ENCODE results near the gene KSR2. TPM values are rescaled to one million over a fixed set of nuclear protein-coding genes. Genes with fewer than 3 reads are reported as not detected.
A peak's percentile ranks its signal among the peaks of the same experiment; 100 is the strongest.
"Not testable (repeated sequence)": the region's sequence is repeated elsewhere in the genome, so short reads cannot be mapped to it uniquely, and the experiment has no call there.

Gene KSR2
- total RNA-seq (2014; rRNA removed; shearing (Covaris generic); ENCODE audit: low replicate concordance) = 0.14 and 0.29 TPM in 2 replicates

- DNase-seq (ENCODE audit: low read depth) = peak; percentile 86
- in situ Hi-C loops (cut with HindIII; ENCODE audit: low pct_unique_long_range_greater_than_20kb, low sequenced_read_pairs) = no loop called here
Measured at GRCh38 chr12:117968826-117969659, at the start of gene KSR2. KSR2 (minus strand) TSS chr12:117968990; CDS start chr12:117968255, 735 bp downstream.

DNA sequence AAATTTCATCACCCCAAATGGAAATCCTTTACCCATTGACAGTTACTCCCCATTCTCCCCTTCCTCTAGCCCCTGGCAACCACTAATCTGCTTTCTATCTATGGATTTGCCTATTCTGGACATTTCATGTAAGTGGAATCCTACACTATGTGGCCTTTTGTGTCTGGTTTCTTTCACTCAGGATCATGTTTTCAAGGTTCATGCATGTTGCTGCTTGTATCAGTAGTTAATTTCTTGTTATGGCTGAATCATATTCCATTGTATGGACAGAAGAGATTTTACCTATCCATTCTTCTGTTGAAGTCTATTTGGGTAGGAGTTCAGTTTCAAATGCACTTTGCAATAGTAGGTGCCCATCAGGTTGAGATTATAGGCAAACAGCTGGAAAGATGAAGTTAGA is 49.1 kb upstream of the KSR2 start:
- no peak for DNase-seq (ENCODE audit: low read depth)
- in situ Hi-C loops (cut with HindIII; ENCODE audit: low pct_unique_long_range_greater_than_20kb, low sequenced_read_pairs) = no loop called here

GRCh38 chr12:118016424-118017264 is 47.9 kb upstream of the KSR2 start, which contains the start of gene RFC5:
RFC5 (plus strand) TSS chr12:118016703; CDS start chr12:118016828, 125 bp downstream.
- in situ Hi-C loops (cut with HindIII; ENCODE audit: low pct_unique_long_range_greater_than_20kb, low sequenced_read_pairs) = no loop called here
- DNase-seq (ENCODE audit: low read depth) = peak; percentile 94

DNA sequence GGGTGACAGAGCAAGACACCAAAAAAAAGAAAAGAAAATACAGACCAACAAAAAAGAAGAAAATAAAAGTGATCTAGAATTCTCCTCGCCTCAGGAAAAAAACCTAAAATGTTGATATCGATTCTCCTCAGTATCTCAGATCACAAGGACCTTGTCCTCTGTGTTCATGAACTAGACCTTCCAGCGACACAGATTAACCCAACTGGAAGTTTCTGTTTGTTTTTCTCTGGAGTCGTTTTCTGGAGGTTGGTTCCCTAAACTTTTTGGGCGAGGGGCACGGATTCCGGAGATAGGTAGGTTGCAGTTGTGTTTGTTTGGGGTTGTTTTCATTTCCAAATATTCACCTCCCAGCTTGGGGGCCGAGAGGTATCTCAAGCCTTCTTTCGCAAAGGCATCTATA is 47.2 kb upstream of the KSR2 start:
- no peak for DNase-seq (ENCODE audit: low read depth)
- in situ Hi-C loops (cut with HindIII; ENCODE audit: low pct_unique_long_range_greater_than_20kb, low sequenced_read_pairs) = no loop called here

DNA sequence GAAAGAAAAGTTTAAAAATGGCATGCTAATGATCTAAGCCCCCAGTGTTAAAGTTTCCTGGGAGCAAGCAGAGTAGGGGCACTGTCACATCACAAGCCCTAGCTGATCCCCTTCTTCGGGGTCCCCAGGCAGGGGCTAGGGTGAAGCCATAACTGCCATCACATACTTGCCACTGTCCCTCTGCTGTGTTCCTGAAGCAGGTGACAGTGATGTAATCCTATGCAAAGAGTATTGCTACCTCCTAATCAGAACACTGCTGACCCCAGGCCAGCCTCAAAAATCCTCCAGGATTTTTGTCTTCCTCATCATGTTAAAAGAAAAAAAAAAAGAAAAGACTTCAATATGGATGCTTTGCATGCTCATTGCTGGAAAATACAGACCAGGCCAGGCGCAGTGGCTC is 46.5 kb upstream of the KSR2 start:
- in situ Hi-C loops (cut with HindIII; ENCODE audit: low pct_unique_long_range_greater_than_20kb, low sequenced_read_pairs) = no loop called here
- no peak for DNase-seq (ENCODE audit: low read depth)

DNA sequence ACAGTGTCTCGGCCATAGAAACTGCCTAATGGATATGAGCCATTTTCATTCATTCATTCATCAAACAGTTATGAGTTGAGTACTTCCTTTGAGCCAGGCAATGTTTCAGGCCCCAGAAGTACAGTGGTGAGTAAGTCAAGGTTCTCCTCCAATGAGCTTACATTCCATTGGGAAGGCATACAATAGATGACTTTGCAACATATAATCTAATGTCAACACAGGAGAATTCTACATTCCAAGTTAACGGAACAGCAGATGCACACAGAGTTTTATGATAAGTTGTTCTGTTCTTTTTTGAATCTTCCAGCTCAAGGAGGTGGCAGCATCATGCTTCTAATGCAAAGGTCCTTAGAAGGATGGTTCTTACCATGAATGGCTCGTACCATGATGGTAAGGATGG is 44.5 kb upstream of the KSR2 start:
- no peak for DNase-seq (ENCODE audit: low read depth)
- in situ Hi-C loops (cut with HindIII; ENCODE audit: low pct_unique_long_range_greater_than_20kb, low sequenced_read_pairs) = no loop called here

DNA sequence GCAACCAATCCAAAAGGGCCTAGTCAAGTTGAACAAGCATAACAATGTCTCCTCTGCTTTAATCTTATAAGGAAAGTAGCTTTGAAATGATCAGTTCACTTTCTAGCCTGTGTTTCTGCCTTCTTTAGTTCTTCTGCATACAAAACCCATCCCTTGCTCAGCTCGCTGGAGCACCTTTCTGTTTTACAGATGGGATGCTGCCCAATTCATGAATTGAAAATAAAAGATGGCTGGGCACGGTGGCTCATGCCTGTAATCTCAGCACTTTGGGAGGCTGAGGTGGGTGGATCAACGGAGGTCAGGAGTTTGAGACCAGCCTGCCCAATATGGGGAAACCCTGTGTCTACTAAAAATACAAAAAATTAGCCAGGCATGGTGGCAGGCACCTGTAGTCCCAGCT is 43.2 kb upstream of the KSR2 start:
- in situ Hi-C loops (cut with HindIII; ENCODE audit: low pct_unique_long_range_greater_than_20kb, low sequenced_read_pairs) = no loop called here

GRCh38 chr12:118011377-118011776 is 42.6 kb upstream of the KSR2 start:
- in situ Hi-C loops (cut with HindIII; ENCODE audit: low pct_unique_long_range_greater_than_20kb, low sequenced_read_pairs) = no loop called here
- DNase-seq (ENCODE audit: low read depth) = no peak

More for the DNA sequence above, 43.2 kb upstream of the KSR2 start:
- DNase-seq (ENCODE audit: low read depth) = no peak

DNA sequence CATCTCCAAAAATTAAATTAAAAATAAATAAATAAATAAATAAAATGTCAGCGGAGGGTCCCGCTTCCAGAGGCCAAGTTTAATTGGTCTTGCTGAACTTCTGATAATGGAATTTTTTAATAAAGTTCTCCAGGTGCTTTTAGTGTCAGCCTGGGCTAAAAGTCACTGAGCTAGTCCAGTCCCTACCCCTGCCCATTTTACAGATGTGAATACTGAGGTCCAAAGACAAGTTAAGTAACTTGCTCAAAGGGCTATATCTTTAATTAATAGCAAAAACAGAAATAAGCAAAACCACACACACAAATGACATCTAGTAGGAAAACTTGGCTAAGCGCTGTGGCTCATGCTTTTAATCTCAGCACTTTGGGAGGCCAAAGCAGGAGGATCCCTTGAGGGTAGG is 42.1 kb upstream of the KSR2 start:
- in situ Hi-C loops (cut with HindIII; ENCODE audit: low pct_unique_long_range_greater_than_20kb, low sequenced_read_pairs) = no loop called here
- no peak for DNase-seq (ENCODE audit: low read depth)

DNA sequence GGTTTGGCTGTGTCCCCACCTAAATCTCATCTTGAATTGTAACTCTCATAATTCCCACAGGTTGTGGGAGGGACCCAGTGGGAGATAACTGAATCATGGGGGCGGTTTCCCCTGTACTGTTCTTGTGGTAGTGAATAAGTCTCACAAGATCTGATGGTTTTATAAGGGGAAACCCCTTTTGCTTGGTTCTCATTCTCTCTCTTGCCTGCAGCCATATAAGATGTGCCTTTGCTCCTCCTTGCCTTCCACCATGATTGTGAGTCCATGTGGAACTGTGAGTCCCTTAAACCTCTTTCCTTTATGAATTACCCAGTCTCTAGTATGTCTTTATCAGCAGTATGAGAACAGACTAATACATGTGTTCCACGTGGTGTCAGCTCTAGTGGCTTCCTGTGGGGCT is 31.0 kb upstream of the KSR2 start:
- in situ Hi-C loops (cut with HindIII; ENCODE audit: low pct_unique_long_range_greater_than_20kb, low sequenced_read_pairs); DNase-seq (ENCODE audit: low read depth): not testable (repeated sequence)

DNA sequence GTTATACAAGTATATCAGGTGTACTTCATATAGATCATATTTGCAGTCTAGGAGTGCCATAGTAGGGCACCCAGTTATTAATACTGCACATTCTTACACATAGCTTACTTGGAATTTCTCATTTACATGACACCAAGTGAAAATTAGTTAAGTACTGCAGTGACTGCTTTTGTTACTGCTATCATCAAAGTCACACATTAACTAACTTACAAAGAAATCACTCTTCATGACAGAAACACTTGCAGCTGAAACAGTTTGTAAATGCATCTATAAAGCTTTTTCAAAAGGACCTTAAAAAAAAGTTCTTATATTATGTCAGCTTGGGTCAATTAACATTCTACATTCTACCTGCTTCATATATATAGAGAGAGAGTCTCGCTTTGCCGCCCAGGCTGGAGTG is 29.9 kb upstream of the KSR2 start:
- in situ Hi-C loops (cut with HindIII; ENCODE audit: low pct_unique_long_range_greater_than_20kb, low sequenced_read_pairs) = no loop called here
- no peak for DNase-seq (ENCODE audit: low read depth)

DNA sequence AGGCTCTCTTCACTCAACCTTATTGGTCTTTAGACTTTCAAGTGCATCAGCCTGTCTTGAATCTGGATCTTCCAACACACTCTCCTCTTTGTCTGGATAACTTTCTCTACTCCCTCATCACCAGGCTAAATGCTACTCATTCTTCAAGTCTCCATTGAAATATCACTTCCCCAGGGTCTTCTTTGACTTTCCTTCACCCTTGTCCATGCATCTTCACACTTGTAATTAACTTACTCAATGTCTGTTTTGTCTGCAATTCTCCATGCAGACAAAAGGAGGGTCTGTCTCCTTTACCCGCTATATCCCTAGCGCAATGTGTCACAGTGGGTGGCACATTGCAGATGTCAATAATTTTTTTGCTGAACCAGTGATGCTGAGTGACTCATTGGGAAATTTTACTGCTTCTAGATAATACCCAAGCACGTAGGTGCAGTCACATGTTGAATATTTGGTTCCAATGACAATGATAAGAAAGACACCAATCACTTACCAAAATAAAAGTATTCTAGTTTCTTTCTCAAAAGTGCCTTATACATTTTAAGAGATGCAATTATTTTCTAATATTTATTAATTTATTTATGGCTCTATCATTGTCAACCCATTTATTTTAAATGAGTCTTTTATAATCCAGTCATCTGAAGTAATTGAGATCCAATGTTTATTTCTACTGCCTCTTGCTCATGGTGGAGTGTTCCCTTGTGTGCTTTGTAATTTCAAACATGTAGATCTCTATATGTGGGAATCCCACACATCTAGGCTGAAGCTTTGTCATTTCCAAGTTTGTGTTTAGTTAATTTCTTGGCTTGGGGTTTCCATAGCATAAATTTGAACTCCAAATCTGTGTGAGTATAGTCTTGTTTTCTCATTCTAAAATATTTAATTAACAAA is 26.0 kb upstream of the KSR2 start:
- no peak for DNase-seq (ENCODE audit: low read depth)
- in situ Hi-C loops (cut with HindIII; ENCODE audit: low pct_unique_long_range_greater_than_20kb, low sequenced_read_pairs) = no loop called here

GRCh38 chr12:117986705-117987469 is 18.1 kb upstream of the KSR2 start:
- in situ Hi-C loops (cut with HindIII; ENCODE audit: low pct_unique_long_range_greater_than_20kb, low sequenced_read_pairs) = no loop called here
- peak; percentile 94 for DNase-seq (ENCODE audit: low read depth)

GRCh38 chr12:117985182-117985581 is 16.4 kb upstream of the KSR2 start:
- in situ Hi-C loops (cut with HindIII; ENCODE audit: low pct_unique_long_range_greater_than_20kb, low sequenced_read_pairs) = no loop called here

GRCh38 chr12:117981267-117981666 is 12.5 kb upstream of the KSR2 start:
- no peak for DNase-seq (ENCODE audit: low read depth)
- in situ Hi-C loops (cut with HindIII; ENCODE audit: low pct_unique_long_range_greater_than_20kb, low sequenced_read_pairs) = no loop called here

More at GRCh38 chr12:117985182-117985581, 16.4 kb upstream of the KSR2 start:
- no peak for DNase-seq (ENCODE audit: low read depth)

- in situ Hi-C loops (cut with HindIII; ENCODE audit: low pct_unique_long_range_greater_than_20kb, low sequenced_read_pairs) = no loop called here
Measured at GRCh38 chr12:117980616-117981015, 11.8 kb upstream of the KSR2 start.

GRCh38 chr12:117977373-117977772 is 8.6 kb upstream of the KSR2 start:
- no peak for DNase-seq (ENCODE audit: low read depth)
- in situ Hi-C loops (cut with HindIII; ENCODE audit: low pct_unique_long_range_greater_than_20kb, low sequenced_read_pairs) = no loop called here

More at GRCh38 chr12:117980616-117981015, 11.8 kb upstream of the KSR2 start:
- DNase-seq (ENCODE audit: low read depth) = no peak
